Activated CD4-positive, alpha-beta T cell treated with anti-CD3 and anti-CD28 coated beads, Interleukin-2, amount 50 U/mL, for 48 hours (primary cell): ENCODE data around the gene ZC3H7B.
A peak's percentile ranks its signal among the peaks of the same experiment; 100 is the strongest.

ENCODE experiments used
- DNase-seq, 2 experiments: peaks; one replicate each; pipeline ENCODE4 v3.0.0-alpha.2; 2020

Gene ZC3H7B

GRCh38 chr22:41330169-41330568, 28.8 kb downstream of the ZC3H7B start:
- DNase-seq: no peak

GRCh38 chr22:41332217-41332939, 31.1 kb downstream of the ZC3H7B start:
- no peak for DNase-seq

GRCh38 chr22:41333806-41334205, 32.5 kb downstream of the ZC3H7B start:
- DNase-seq: no peak

GRCh38 chr22:41334215-41334614, 32.9 kb downstream of the ZC3H7B start:
- DNase-seq: no peak

GRCh38 chr22:41334951-41335635, 33.8 kb downstream of the ZC3H7B start:
- no peak for DNase-seq

- DNase-seq: no peak
Measured at GRCh38 chr22:41338614-41339212, 37.4 kb downstream of the ZC3H7B start.

- no peak for DNase-seq
Measured at GRCh38 chr22:41339823-41340222, 38.5 kb downstream of the ZC3H7B start.

- no peak for DNase-seq
Measured at GRCh38 chr22:41340357-41340756, 39.0 kb downstream of the ZC3H7B start.

GRCh38 chr22:41341012-41341411, 39.7 kb downstream of the ZC3H7B start:
- no peak for DNase-seq

GRCh38 chr22:41341990-41342389, 40.7 kb downstream of the ZC3H7B start:
- peak in 1 of 2 experiments; percentile 5 for DNase-seq

- DNase-seq: no peak
Measured at GRCh38 chr22:41343300-41343699, 42.0 kb downstream of the ZC3H7B start.

- DNase-seq: no peak
Measured at GRCh38 chr22:41343717-41344116, 42.4 kb downstream of the ZC3H7B start.

- no peak for DNase-seq
Measured at GRCh38 chr22:41344189-41344788, 43.0 kb downstream of the ZC3H7B start.

- DNase-seq: no peak
Measured at GRCh38 chr22:41345807-41346335, 44.5 kb downstream of the ZC3H7B start.

- no peak for DNase-seq
Measured at GRCh38 chr22:41347066-41347859, 45.9 kb downstream of the ZC3H7B start.

- no peak for DNase-seq
Measured at GRCh38 chr22:41348964-41349484, 47.7 kb downstream of the ZC3H7B start.

GRCh38 chr22:41350087-41350486, 48.8 kb downstream of the ZC3H7B start:
- no peak for DNase-seq

- DNase-seq: no peak
Measured at GRCh38 chr22:41351011-41351410, 49.7 kb downstream of the ZC3H7B start.

- DNase-seq: no peak
Measured at GRCh38 chr22:41352058-41352457, 50.7 kb downstream of the ZC3H7B start.

GRCh38 chr22:41353862-41354575, 52.7 kb downstream of the ZC3H7B start:
- no peak for DNase-seq

- DNase-seq: no peak
Measured at GRCh38 chr22:41354979-41355378, 53.7 kb downstream of the ZC3H7B start.

- no peak for DNase-seq
Measured at GRCh38 chr22:41355895-41356294, 54.6 kb downstream of the ZC3H7B start.
